ENCODE data around the gene TPCN2. TPM values are rescaled to one million over a fixed set of nuclear protein-coding genes. Genes with fewer than 3 reads are reported as not detected.
"Not testable (repeated sequence)": the region's sequence is repeated elsewhere in the genome, so short reads cannot be mapped to it uniquely, and the experiment has no call there.

TPCN2 gene
- polyA plus RNA-seq, 1 donor from 2014 or later = 14.2 TPM

DNA sequence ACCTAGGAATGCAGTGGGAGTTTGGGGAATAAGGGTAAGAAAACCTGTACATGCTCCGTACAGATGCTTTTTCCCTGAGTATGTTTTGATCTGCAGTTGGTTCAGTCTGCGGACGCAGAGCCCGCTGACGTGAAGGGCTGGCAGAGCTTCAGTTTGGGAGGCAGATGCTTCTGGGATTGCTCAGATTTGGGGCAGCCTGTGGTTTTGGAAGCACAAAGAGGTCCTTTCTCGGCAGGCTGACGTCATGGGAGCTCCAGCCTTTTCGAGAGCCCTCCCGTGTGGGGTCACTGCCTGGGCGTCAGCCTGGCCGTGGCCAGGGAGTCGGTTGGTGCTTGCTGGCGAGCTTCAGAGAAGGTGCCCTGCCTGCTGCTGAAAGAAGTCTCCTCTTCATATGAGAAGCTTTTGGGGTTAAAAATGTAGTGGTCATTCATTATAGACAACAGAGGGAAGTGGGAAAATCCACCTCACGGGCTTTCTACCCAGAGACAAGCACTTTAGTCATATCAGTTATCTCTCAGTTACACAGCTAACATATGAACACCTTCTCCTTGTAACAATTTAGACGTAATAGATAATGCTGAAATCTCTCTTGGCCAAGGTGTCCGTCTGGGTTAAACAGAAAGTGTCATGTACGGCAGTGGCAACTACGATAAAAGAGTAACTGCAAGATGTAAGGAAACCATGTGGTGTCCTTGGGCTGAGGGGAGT is 26.8 kb downstream of the TPCN2 start:
- H3K4me2 ChIP-seq (ENCODE audit: low read length) = no peak overlapping the region
- H3K9ac ChIP-seq (ENCODE audit: low read length) = no peak overlapping the region
- H2AFZ ChIP-seq (ENCODE audit: low read depth, low read length) = no peak overlapping the region
- no peaks in the 10 kb centered on the region for H3K27me3 ChIP-seq (ENCODE audit: insufficient read depth, low read depth, low read length)
- H3K36me3 ChIP-seq (ENCODE audit: insufficient read depth, low read length) = no peaks in the 10 kb centered on the region
- no peaks in the 10 kb centered on the region for H4K20me1 ChIP-seq (ENCODE audit: insufficient read depth)
- no peak overlapping the region for H3K27ac ChIP-seq (ENCODE audit: low read length)
- H3K4me3 ChIP-seq (ENCODE audit: low read length) = no peak overlapping the region
- no peaks in the 10 kb centered on the region for H3K9me3 ChIP-seq (ENCODE audit: low read length)
- no peaks in the 10 kb centered on the region for H3K9me2 ChIP-seq (ENCODE audit: insufficient read depth, low read length)
- H3K79me2 ChIP-seq (replicated peaks; ENCODE audit: insufficient read depth, low read length) = no peaks in the 10 kb centered on the region
- no peaks in the 10 kb centered on the region for H3F3A ChIP-seq (ENCODE audit: insufficient read depth, low read length, poor library complexity, severe bottlenecking)
- TF ChIP-seq EP300 (conservative IDR thresholded peaks at IDR 0.05; ENCODE audit: poor library complexity, severe bottlenecking) (no peak), POLR2AphosphoS5 (IDR thresholded peaks at IDR 0.05) (no peak), RAD21 (conservative IDR thresholded peaks at IDR 0.05) (no peak), TAF1 (IDR thresholded peaks at IDR 0.05; ENCODE audit: low read depth) (no peak), MXI1 (conservative IDR thresholded peaks at IDR 0.05; ENCODE audit: poor library complexity, severe bottlenecking) (no peak), SMC3 (conservative IDR thresholded peaks at IDR 0.05; ENCODE audit: poor library complexity) (no peak), EZH2 (IDR thresholded peaks at IDR 0.05; ENCODE audit: borderline replicate concordance, insufficient read depth, low read length, poor library complexity, severe bottlenecking) (no peak)
- TF ChIP-seq, protein P1, sequence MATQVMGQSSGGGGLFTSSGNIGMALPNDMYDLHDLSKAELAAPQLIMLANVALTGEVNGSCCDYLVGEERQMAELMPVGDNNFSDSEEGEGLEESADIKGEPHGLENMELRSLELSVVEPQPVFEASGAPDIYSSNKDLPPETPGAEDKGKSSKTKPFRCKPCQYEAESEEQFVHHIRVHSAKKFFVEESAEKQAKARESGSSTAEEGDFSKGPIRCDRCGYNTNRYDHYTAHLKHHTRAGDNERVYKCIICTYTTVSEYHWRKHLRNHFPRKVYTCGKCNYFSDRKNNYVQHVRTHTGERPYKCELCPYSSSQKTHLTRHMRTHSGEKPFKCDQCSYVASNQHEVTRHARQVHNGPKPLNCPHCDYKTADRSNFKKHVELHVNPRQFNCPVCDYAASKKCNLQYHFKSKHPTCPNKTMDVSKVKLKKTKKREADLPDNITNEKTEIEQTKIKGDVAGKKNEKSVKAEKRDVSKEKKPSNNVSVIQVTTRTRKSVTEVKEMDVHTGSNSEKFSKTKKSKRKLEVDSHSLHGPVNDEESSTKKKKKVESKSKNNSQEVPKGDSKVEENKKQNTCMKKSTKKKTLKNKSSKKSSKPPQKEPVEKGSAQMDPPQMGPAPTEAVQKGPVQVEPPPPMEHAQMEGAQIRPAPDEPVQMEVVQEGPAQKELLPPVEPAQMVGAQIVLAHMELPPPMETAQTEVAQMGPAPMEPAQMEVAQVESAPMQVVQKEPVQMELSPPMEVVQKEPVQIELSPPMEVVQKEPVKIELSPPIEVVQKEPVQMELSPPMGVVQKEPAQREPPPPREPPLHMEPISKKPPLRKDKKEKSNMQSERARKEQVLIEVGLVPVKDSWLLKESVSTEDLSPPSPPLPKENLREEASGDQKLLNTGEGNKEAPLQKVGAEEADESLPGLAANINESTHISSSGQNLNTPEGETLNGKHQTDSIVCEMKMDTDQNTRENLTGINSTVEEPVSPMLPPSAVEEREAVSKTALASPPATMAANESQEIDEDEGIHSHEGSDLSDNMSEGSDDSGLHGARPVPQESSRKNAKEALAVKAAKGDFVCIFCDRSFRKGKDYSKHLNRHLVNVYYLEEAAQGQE (IDR thresholded peaks at IDR 0.05; ENCODE audit: borderline replicate concordance) = no peak
- TF ChIP-seq, protein P2, sequence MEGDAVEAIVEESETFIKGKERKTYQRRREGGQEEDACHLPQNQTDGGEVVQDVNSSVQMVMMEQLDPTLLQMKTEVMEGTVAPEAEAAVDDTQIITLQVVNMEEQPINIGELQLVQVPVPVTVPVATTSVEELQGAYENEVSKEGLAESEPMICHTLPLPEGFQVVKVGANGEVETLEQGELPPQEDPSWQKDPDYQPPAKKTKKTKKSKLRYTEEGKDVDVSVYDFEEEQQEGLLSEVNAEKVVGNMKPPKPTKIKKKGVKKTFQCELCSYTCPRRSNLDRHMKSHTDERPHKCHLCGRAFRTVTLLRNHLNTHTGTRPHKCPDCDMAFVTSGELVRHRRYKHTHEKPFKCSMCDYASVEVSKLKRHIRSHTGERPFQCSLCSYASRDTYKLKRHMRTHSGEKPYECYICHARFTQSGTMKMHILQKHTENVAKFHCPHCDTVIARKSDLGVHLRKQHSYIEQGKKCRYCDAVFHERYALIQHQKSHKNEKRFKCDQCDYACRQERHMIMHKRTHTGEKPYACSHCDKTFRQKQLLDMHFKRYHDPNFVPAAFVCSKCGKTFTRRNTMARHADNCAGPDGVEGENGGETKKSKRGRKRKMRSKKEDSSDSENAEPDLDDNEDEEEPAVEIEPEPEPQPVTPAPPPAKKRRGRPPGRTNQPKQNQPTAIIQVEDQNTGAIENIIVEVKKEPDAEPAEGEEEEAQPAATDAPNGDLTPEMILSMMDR (IDR thresholded peaks at IDR 0.05; ENCODE audit: poor library complexity, severe bottlenecking) = no peak

DNA sequence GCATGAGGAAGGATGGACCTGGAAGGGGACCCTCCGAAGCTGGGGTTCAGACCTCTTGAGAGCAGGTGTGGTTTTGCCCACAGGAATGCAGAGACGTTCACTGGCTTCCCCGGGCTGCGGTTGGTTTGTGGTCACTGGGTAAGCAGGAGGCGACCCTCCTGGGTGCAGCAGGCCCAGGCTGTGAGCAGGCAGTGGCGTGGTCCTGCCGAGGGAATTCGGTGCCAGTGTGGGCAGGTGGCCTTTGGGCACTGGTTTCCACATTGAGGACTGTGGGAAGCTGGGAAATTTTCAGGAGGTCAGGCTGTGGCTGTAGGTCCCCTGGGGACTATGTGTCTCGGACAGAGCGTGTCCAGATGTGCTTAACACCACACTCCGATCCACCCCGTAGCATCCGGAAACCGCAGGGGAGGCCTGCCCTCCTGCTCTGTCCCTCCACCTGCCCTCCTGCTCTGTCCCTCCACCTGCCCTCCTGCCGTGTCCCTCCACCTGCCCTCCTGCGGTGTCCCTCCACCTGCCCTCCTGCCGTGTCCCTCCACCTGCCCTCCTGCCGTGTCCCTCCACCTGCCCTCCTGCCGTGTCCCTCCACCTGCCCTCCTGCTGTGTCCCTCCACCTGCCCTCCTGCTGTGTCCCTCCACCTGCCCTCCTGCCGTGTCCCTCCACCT is 27.5 kb downstream of the TPCN2 start:
- Histone ChIP-seq H3K9me2 (ENCODE audit: insufficient read depth, low read length) (no peaks in the 10 kb centered on the region), H3K9ac (ENCODE audit: low read length) (no peak overlapping the region), H2AFZ (ENCODE audit: low read depth, low read length) (no peak overlapping the region), H3K27me3 (ENCODE audit: insufficient read depth, low read depth, low read length) (no peaks in the 10 kb centered on the region), H3K4me2 (ENCODE audit: low read length) (no peak overlapping the region), H3K79me2 (replicated peaks; ENCODE audit: insufficient read depth, low read length) (no peaks in the 10 kb centered on the region), H3F3A (ENCODE audit: insufficient read depth, low read length, poor library complexity, severe bottlenecking) (no peaks in the 10 kb centered on the region), H4K20me1 (ENCODE audit: insufficient read depth) (no peaks in the 10 kb centered on the region), H3K27ac (ENCODE audit: low read length) (no peak overlapping the region), H3K4me3 (ENCODE audit: low read length) (no peak overlapping the region), H3K36me3 (ENCODE audit: insufficient read depth, low read length) (no peaks in the 10 kb centered on the region), H3K9me3 (ENCODE audit: low read length) (no peaks in the 10 kb centered on the region)
- TF ChIP-seq, protein P1 (IDR thresholded peaks at IDR 0.05; ENCODE audit: borderline replicate concordance) = no peak
- TF ChIP-seq TAF1 (IDR thresholded peaks at IDR 0.05; ENCODE audit: low read depth) (no peak), EZH2 (IDR thresholded peaks at IDR 0.05; ENCODE audit: borderline replicate concordance, insufficient read depth, low read length, poor library complexity, severe bottlenecking) (no peak), MXI1 (conservative IDR thresholded peaks at IDR 0.05; ENCODE audit: poor library complexity, severe bottlenecking) (no peak), SMC3 (conservative IDR thresholded peaks at IDR 0.05; ENCODE audit: poor library complexity) (no peak), EP300 (conservative IDR thresholded peaks at IDR 0.05; ENCODE audit: poor library complexity, severe bottlenecking) (no peak)
- TF ChIP-seq, protein P2 (IDR thresholded peaks at IDR 0.05; ENCODE audit: poor library complexity, severe bottlenecking) = no peak

DNA sequence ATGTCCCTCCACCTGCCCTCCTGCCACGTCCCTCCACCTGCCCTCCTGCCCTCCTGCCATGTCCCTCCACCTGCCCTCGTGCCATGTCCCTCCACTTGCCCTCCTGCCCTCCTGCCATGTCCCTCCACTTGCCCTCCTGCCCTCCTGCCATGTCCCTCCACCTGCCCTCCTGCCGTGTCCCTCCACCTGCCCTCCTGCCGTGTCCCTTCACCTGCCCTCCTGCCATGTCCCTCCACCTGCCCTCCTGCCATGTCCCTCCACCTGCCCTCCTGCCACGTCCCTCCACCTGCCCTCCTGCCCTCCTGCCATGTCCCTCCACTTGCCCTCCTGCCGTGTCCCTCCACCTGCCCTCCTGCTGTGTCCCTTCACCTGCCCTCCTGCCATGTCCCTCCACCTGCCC is 28.2 kb downstream of the TPCN2 start:
- H3K9me2 ChIP-seq (ENCODE audit: insufficient read depth, low read length); H4K20me1 ChIP-seq (ENCODE audit: insufficient read depth); H3K9ac ChIP-seq (ENCODE audit: low read length); H2AFZ ChIP-seq (ENCODE audit: low read depth, low read length); H3K27me3 ChIP-seq (ENCODE audit: insufficient read depth, low read depth, low read length); H3K9me3 ChIP-seq (ENCODE audit: low read length); H3F3A ChIP-seq (ENCODE audit: insufficient read depth, low read length, poor library complexity, severe bottlenecking); H3K4me2 ChIP-seq (ENCODE audit: low read length); H3K4me3 ChIP-seq (ENCODE audit: low read length); H3K27ac ChIP-seq (ENCODE audit: low read length); H3K36me3 ChIP-seq (ENCODE audit: insufficient read depth, low read length); H3K79me2 ChIP-seq (replicated peaks; ENCODE audit: insufficient read depth, low read length): not testable (repeated sequence)

All from neural cell (in vitro differentiated cells).